DOHH2 (cell line): ENCODE results near the gene PRRC1.

ENCODE experiments used
- CTCF ChIP-seq: fragments of 200-600 bp; sonication (generic); IDR thresholded peaks from one replicate; pipeline ENCODE4 v1.5.1; 2014; ENCODE audit warnings: antibody characterized with exemption, mild to moderate bottlenecking, low read depth, low read length; ENCODE audit not compliant: poor library complexity, severe bottlenecking
- EZH2phosphoT487 ChIP-seq: fragments of 200-600 bp; sonication (generic); IDR thresholded peaks from 2 replicates; pipeline ENCODE4 v1.6.1; 2017; ENCODE audit warnings: borderline replicate concordance, mild to moderate bottlenecking, antibody characterized with exemption, low read length, moderate library complexity, mixed read lengths

- no peak for TF ChIP-seq CTCF
- no peak for TF ChIP-seq EZH2phosphoT487
Measured at GRCh38 chr5:127506616-127507015, 10.8 kb upstream of the PRRC1 start.
